PC-9 (cell line): ENCODE data around the gene EIF3A.

Source experiments
- CTCF ChIP-seq: fragments of 200-600 bp; sonication (generic); conservative IDR thresholded peaks from 2 replicates; pipeline ENCODE4 v1.6.1; 2017; ENCODE audit warnings: mixed run types, antibody characterized with exemption, mild to moderate bottlenecking, moderate library complexity
- EZH2 ChIP-seq: fragments of 200-600 bp; sonication (generic); IDR thresholded peaks from 2 replicates; pipeline ENCODE4 v1.8.0; 2017; ENCODE audit warnings: antibody characterized with exemption, low read depth

- TF ChIP-seq CTCF: no peak
- TF ChIP-seq EZH2: no peak
Measured at GRCh38 chr10:119049361-119049760, 31.3 kb downstream of the EIF3A start.
